Retinal pigment epithelial cell (primary cell): Measurements from ENCODE around the gene GAPDH.
"Not testable (repeated sequence)": the region's sequence is repeated elsewhere in the genome, so short reads cannot be mapped to it uniquely, and the experiment has no call there.

Experiments
- DNase-seq: peaks from one replicate; pipeline ENCODE4 v3.0.0-alpha.2; 2010; ENCODE audit warnings: low read depth
- H3K4me3 ChIP-seq: 2 replicates; pipeline ENCODE4 v1.5.1; 2011; ENCODE audit warnings: mild to moderate bottlenecking, low read length, control low read depth, moderate library complexity
- CTCF ChIP-seq: conservative IDR thresholded peaks from 2 replicates; pipeline ENCODE4 v1.5.1; 2011; ENCODE audit warnings: low read depth, low read length, control low read depth, inconsistent platforms

The GAPDH gene

DNA sequence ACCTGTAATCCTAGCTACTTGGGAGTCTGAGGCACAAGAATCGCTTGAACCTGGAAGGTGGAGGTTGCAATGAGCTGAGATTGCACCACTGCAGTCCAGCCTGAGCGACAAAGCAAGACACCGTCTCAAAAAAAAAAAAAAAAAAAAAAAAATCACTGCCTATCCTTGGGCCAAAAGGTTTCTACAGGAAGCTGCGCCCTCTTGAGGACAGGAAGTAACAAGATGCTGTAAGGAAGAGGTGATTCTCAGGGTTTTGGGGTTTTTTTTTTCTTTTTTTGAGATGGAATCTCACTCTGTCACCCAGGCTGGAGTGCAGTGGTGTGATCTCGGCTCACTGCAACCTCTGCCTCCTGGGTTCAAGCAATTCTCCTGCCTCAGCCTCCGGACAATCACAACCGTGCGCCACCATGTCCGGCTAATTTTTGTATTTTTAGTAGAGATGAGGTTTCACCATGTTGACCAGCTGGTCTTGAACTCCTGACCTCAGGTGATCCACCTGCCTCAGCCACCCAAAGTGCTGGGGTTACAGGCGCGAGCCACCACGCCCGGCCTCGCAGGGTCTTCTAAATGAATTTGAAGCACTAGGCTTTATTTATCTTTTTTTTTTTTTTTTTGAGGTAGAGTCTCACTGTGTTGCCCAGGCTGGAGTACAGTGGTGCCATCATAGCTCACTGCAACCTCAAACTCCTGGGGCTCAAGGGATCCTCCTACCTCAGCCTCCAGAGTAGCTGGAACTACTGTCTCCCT is 23.9 kb downstream of the GAPDH start:
- DNase-seq, H3K4me3 ChIP-seq: not testable (repeated sequence)
- peak; percentile 64 for TF ChIP-seq CTCF

DNA sequence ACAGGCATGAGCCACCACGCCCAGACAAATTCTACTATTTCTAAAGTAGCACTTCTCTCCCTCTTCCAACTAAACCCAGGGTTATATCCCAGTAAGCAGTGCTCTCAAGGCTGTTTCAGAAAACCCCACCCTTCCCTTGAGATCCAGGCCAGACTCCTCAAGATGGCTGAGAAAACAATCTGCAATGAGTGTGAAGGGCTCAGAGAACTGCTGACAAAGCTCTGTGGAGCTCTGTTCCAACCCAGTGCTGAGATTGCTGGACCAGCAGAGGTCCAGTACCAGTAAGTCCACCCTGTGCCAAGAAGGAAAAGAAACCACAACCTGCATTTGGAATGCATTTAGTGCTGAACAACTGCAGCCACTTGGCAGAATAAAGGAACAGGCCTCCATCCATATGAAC is 25.2 kb downstream of the GAPDH start:
- DNase-seq: no peak
- no peak overlapping the region for H3K4me3 ChIP-seq
- TF ChIP-seq CTCF: no peak

DNA sequence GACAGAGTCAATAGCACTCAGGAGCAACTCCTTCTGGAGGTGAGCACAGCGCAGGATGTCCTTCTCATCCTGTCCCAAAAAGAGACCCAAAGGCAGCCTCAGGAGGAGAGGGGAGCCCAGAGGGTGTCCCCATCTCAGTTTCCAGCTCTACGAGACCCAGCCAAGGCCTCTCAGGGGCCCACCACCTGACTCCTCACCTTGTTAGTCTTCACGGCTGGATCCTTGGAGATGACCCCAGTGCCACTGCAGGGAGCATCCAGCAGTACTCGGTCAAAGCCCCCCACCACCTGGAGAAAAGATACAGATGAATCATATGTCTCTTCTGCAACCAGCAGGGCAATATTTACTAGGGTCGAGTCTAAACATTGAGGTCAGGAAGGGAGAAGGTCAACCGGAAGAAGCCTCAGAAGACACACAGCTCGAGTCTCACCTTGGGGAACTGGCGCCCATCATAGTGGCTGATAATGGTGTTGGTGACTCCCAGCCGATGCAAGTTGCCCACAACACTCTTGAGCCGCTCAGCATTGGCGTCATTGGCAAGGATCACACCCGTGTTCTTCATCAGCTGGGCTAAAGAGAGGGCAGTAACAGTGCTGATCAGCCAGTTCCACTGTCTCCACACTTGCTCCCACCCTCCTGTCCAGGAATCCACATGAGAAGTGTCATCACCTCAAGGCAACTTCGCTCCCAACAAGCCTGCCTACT is 26.3 kb downstream of the GAPDH start:
- no peak for TF ChIP-seq CTCF
- H3K4me3 ChIP-seq: no peak overlapping the region
- no peak for DNase-seq

DNA sequence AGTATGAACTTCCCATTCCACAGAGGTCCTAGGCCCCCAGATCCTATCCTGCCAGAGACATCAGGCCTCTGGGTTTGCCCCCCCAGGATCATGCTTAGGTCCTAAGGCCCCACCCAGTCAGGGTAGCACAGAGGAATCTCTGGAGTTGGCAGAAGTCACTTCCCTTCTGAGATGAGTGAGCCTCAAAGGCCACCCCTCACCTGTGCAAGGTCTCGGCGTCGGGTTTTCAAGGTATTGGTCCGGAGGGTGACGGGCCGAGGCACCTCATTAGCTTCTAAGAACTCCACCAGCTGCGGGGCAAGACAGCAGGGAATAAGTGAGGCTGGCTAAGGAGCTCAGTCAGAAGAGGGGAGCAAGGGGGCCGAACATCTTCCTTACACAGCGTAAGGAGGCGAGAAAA is 28.6 kb downstream of the GAPDH start:
- no peak for TF ChIP-seq CTCF
- DNase-seq: no peak
- H3K4me3 ChIP-seq: no peak overlapping the region

- TF ChIP-seq CTCF: peak; percentile 82
Observed at GRCh38 chr12:6563448-6564050, 29.2 kb downstream of the GAPDH start.

GRCh38 chr12:6567112-6567670 is 32.9 kb downstream of the GAPDH start:
- TF ChIP-seq CTCF: no peak
- DNase-seq: no peak
- H3K4me3 ChIP-seq: peak overlapping the region; percentile 88

More at GRCh38 chr12:6563448-6564050, 29.2 kb downstream of the GAPDH start:
- no peak overlapping the region for H3K4me3 ChIP-seq
- no peak for DNase-seq

DNA sequence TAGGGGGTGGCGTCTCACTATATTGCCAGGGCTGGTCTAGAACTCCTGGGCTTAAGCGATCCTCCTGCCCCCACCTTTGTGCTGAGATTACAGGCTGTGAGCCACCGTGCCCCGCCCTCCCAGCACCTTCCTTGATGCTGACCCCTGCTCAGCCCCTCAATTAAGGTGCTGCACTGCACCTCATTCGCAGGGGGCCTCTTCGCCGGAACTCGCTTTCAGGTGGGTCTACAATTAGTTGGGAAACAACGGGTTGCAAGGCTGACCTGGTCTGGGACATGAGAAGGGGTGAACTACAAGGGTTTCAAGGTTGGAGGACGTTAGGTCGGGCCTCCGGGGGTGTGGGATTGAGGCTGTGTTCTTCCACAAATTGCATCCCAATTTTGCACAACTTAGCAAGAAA is 35.0 kb downstream of the GAPDH start:
- H3K4me3 ChIP-seq: no peak overlapping the region
- TF ChIP-seq CTCF: no peak
- DNase-seq: no peak
